ENCODE data around the gene CUL3. TPM values are rescaled to one million over a fixed set of nuclear protein-coding genes. Genes with fewer than 3 reads are reported as not detected.

Gene CUL3
- total and polyA plus RNA-seq, 2 of the 8 experiments (the other 6 are each of a cell fraction or from before 2014, with no cell fraction given) = 28.5 to 113 TPM

- no peaks in the 10 kb centered on the region for H3K9me3 ChIP-seq (ENCODE audit: insufficient read depth in 2 of 2, low read depth in 1 of 2, low read length in 1 of 2)
- no peak overlapping the region for H3K18ac ChIP-seq (ENCODE audit: extremely low read depth, low read length)
- H3K79me2 ChIP-seq (ENCODE audit: control insufficient read depth in 1 of 2, insufficient read depth in 2 of 2, low read length in 2 of 2) = peaks cover 0 to 93% of the 10 kb centered on the region in 2 experiments; a peak in 3 of 4 replicates
- H2AK5ac ChIP-seq (ENCODE audit: low read depth, low read length) = no peak overlapping the region
- peaks cover 7% of the 10 kb centered on the region for H3K79me1 ChIP-seq (ENCODE audit: low read depth, low read length)
- H2BK15ac ChIP-seq (ENCODE audit: low read length) = no peak overlapping the region
- H2BK12ac ChIP-seq (ENCODE audit: low read depth, low read length) = no peak overlapping the region
- 100% methylated on average over 1 of the region's 1 CpG; no CpG with 5 or more reads in 1 of the 2 experiments for WGBS, 2 experiments (ENCODE audit: extremely low coverage in 1 of 2, insufficient coverage in 1 of 2, insufficient read length in 1 of 2, insufficient replicate concordance in 2 of 2, low coverage in 1 of 2, low lambda C conversion rate in 2 of 2, missing lambda C conversion rate in 1 of 2)
- no peak overlapping the region for H2BK5ac ChIP-seq (ENCODE audit: low read depth, low read length)
- H3K4me2 ChIP-seq (ENCODE audit: insufficient read depth in 1 of 2, low read depth in 2 of 2, low read length in 2 of 2) = no peak overlapping the region
- H3K9ac ChIP-seq (replicated peaks in 1 of 4; ENCODE audit: extremely low read depth in 1 of 4, low read depth in 3 of 4, low read length in 3 of 4) = no peak overlapping the region
- peaks cover 0 to 5% (median 1%) of the 10 kb centered on the region in 4 experiments; a peak in 4 of 7 replicates for H3K4me1 ChIP-seq (replicated peaks in 1 of 4; ENCODE audit: control insufficient read depth in 3 of 4, insufficient read depth in 4 of 4, low read length in 3 of 4)
- H3K27me3 ChIP-seq (replicated peaks in 1 of 4; ENCODE audit: control insufficient read depth in 3 of 4, extremely low read depth in 1 of 4, insufficient read depth in 3 of 4, low read length in 3 of 4) = no peaks in the 10 kb centered on the region
- no peak overlapping the region for H2BK120ac ChIP-seq (replicated peaks; ENCODE audit: low read depth, low read length)
- no peak overlapping the region for H2BK20ac ChIP-seq (ENCODE audit: low read length)
- no peaks in the 10 kb centered on the region; the same call in 1 of the 2 replicates for H3K23me2 ChIP-seq (ENCODE audit: low read depth, low read length)
- FAIRE-seq (no peak), DNase-seq (ENCODE audit: low read depth in 1 of 2, low spot score in 2 of 2) (no peak)
- H3K4ac ChIP-seq (replicated peaks; ENCODE audit: insufficient read length, low read depth, low read length) = no peak overlapping the region
- TF ChIP-seq NRF1 (IDR thresholded peaks at IDR 0.05; ENCODE audit: low read depth, low read length) (no peak), ATF3 (IDR thresholded peaks at IDR 0.05; ENCODE audit: insufficient read depth, low read depth, low read length) (no peak), CEBPB (IDR thresholded peaks at IDR 0.05; ENCODE audit: low read depth, low read length) (no peak), GABPA (IDR thresholded peaks at IDR 0.05; ENCODE audit: borderline replicate concordance, insufficient read depth, low read length) (no peak), CHD2 (IDR thresholded peaks at IDR 0.05; ENCODE audit: low read length) (no peak), TCF12 (IDR thresholded peaks at IDR 0.05; ENCODE audit: low read depth, low read length) (no peak), ASH2L (IDR thresholded peaks at IDR 0.05; ENCODE audit: low read length) (no peak)
- ChIA-PET CTCF (ENCODE audit: partially characterized antibody) (interaction anchor here (0.6 kb wide), 1 partner anchor 101 kb away, joined by 3 read pairs; no protein-coding TSS in a partner anchor), POLR2A (ENCODE audit: partially characterized antibody) (no interaction called here)
- no peak overlapping the region for H4K91ac ChIP-seq (replicated peaks; ENCODE audit: insufficient read length, low read length)
- no peak overlapping the region for H3K27ac ChIP-seq (ENCODE audit: low read depth, low read length)
- no peak overlapping the region for H4K8ac ChIP-seq (ENCODE audit: extremely low read depth, insufficient read depth, low read length)
- no peak overlapping the region for H4K5ac ChIP-seq (ENCODE audit: insufficient read length, low read depth, low read length)
- no peak overlapping the region for H3K56ac ChIP-seq (replicated peaks; ENCODE audit: insufficient read length, low read depth, low read length)
- H3K36me3 ChIP-seq (ENCODE audit: control insufficient read depth in 2 of 4, insufficient read depth in 4 of 4, low read length in 3 of 4) = peaks cover 0 to 3% (median 0%) of the 10 kb centered on the region in 4 experiments; a peak in 2 of 8 replicates
- no peak overlapping the region for H3K4me3 ChIP-seq (ENCODE audit: extremely low read depth in 1 of 4, insufficient read depth in 2 of 4, low read depth in 3 of 4, low read length in 4 of 4)
- H4K20me1 ChIP-seq (replicated peaks in 1 of 2; ENCODE audit: control insufficient read depth in 1 of 2, insufficient read depth in 2 of 2, low read length in 2 of 2) = peaks cover 0 to 4% of the 10 kb centered on the region in 2 experiments
- no peak overlapping the region for H2AFZ ChIP-seq (ENCODE audit: low read length)
- no peak overlapping the region for H3K14ac ChIP-seq (ENCODE audit: insufficient read length)
- no peak overlapping the region for H3K23ac ChIP-seq (ENCODE audit: insufficient read length)
Observed at GRCh38 chr2:224551693-224552092, 33.5 kb downstream of the CUL3 start.

Measured in H1 (cell line).